OCI-LY1 (cell line): Measurements from ENCODE around the gene CNOT6L.

ENCODE experiments used
- EZH2 ChIP-seq: fragments of 200-600 bp; sonication (generic), shearing (Covaris generic); IDR thresholded peaks from 2 replicates; pipeline ENCODE4 v1.8.0; 2017; ENCODE audit warnings: borderline replicate concordance, mixed run types, mild to moderate bottlenecking, antibody characterized with exemption, low read length, moderate library complexity, mixed read lengths
- TF ChIP-seq, protein P1 (sequence below): fragments of 200-600 bp; sonication (generic), shearing (Covaris generic); IDR thresholded peaks from 2 replicates; pipeline ENCODE4 v1.5.1; 2017; ENCODE audit warnings: mild to moderate bottlenecking, antibody characterized with exemption, low read length, moderate library complexity, mixed read lengths

DNA sequence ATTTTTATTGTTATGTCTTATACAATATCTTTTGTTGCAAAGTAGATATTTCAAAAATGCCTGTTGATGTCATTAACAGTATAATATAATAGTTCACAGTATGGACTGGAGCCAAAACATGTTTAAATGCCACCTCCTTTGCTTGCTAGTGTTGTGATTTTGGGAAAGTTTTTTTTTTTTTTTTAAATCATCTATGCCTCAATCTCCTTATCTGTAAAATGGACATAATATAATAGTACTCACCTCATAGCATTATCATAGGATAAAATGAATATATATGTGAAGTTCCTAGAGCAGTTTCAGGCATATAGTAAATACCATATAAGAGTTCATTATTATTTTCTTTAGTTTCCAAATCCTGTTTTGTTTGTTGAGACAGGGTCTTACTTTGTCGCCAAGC, 25.2 kb upstream of the CNOT6L start:
- TF ChIP-seq, protein P1, sequence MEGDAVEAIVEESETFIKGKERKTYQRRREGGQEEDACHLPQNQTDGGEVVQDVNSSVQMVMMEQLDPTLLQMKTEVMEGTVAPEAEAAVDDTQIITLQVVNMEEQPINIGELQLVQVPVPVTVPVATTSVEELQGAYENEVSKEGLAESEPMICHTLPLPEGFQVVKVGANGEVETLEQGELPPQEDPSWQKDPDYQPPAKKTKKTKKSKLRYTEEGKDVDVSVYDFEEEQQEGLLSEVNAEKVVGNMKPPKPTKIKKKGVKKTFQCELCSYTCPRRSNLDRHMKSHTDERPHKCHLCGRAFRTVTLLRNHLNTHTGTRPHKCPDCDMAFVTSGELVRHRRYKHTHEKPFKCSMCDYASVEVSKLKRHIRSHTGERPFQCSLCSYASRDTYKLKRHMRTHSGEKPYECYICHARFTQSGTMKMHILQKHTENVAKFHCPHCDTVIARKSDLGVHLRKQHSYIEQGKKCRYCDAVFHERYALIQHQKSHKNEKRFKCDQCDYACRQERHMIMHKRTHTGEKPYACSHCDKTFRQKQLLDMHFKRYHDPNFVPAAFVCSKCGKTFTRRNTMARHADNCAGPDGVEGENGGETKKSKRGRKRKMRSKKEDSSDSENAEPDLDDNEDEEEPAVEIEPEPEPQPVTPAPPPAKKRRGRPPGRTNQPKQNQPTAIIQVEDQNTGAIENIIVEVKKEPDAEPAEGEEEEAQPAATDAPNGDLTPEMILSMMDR = no peak
- TF ChIP-seq EZH2 = no peak
